RPMI7951 (cell line): ENCODE results near the gene TBC1D1. TPM values are rescaled to one million over a fixed set of nuclear protein-coding genes. Genes with fewer than 3 reads are reported as not detected.

ENCODE experiments used
- DNase-seq: peaks from one replicate; pipeline ENCODE4 v3.0.0-alpha.2; 2012; ENCODE audit warnings: low read depth
- total RNA-seq: library from RNA; depleted of rRNA; stranded (reverse); fragments of >200 nt; shearing (Covaris generic); gene quantifications from 2 replicates; pipeline ENCODE4 v1.2.3, GENCODE V29; 2014; rRNA removed

TBC1D1 gene
- total RNA-seq: 66.0 and 68.2 TPM in 2 replicates

DNA sequence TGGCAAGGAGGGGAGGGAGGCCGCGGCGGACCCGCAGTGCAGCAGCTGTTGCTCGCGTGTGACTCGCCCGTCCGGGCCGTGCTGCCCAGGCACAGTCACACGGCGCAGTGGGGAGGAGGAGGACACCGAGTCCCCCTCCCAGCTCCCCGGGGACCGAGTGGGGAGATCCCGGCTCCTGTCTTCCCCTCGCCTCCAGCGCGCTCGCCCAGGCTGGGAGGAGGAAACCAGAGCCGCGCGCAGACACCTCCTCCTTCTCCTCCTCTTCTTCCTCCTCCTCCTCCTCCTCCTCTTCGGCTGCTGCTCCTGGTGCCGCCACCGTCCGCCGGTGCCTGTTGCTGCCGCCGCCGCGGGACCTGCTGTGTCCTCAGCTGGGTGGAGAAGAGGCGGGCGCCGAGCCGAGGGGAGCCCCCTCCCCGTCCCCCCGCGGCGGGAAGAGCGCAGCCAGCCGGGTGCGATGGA lies at the start of gene TBC1D1:
TBC1D1 (plus strand) TSS at position 284 of the 459 bp plus-strand sequence. CDS start 11,012 bp downstream, outside the sequence.
- peak; percentile 8 for DNase-seq

DNA sequence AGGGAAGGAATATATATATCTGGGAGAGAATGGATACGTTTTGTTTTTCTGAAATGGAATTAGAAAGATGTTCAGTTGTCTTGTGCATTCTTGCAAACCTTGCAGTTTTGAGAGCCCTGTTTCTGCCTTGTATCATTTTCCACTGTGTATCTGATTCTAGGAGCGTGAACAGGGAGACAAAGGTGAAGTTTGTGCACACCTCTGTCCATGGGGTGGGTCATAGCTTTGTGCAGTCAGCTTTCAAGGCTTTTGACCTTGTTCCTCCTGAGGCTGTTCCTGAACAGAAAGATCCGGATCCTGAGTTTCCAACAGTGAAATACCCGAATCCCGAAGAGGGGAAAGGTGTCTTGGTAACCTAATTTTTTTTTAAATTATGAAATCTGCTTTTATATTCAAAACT lies 46.7 kb upstream of the TBC1D1 start:
- no peak for DNase-seq

- DNase-seq: no peak
Measured at GRCh38 chr4:37845201-37845600, 45.7 kb upstream of the TBC1D1 start.

DNA sequence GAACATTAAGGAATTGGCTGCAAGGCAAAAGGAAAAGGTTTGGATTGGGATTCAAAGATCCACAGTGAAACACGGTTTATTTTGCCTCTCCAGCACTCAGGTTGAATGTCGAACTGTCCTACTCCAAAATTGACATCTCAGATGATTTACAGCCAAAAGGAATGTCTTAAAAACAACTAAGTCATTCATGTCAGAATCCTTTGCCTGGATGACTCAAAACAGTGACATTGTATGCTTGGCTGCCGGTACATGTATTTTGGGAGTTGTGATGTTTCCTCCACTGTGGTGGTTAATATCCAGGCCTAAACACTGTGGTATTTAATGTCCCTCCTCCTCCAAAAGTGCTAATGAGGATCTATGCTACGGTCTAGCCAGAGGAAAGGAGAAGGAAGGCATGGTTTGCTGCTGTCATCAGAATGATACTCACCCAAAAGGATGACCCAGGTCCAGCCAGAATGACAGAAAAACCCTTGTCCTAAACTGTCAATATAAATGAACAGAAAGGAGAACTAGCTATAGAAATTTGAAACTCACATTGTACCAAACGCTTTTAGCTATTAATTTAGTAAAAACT lies 43.5 kb upstream of the TBC1D1 start:
- DNase-seq: peak; percentile 24

DNA sequence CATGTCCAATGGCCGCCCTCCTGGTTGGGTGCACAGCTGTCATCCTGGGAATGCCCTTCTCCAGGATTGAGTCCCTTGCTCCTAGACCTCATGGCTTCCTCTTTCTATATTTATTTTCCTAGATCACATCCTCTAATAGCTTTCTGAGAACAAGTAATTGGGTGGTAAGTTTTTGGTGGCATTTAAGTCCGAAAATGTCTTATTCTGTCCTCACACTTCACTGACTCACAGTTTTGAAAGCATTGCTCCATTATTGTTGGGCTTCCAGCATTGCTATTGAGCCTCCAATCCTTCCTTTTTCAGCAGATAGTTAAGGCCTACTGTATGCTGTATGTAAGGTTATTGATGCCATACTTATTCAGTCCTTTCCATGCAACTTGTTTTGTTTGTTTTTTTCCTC lies 38.5 kb upstream of the TBC1D1 start:
- DNase-seq: no peak

- no peak for DNase-seq
Measured at GRCh38 chr4:37858112-37858511, 32.8 kb upstream of the TBC1D1 start.

GRCh38 chr4:37858872-37859271 lies 32.0 kb upstream of the TBC1D1 start:
- no peak for DNase-seq

DNA sequence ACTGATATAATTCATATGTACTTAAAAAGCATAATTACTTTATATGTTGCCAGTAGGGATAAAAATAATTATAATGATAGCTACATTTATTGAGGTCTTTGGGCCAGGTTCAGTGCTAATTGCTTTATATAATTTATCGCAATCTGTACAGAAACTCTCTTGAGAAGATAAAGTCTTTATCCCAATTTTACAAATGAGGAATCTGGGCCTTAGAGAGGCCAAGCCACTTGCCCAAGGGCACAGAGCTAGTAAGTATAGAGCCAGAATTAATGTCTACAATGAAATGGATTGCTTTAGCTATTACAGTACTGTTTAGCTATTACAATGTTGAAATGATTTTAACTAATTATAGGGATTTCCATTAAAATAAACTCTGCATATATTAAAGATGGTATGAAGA lies 30.6 kb upstream of the TBC1D1 start:
- DNase-seq: no peak

DNA sequence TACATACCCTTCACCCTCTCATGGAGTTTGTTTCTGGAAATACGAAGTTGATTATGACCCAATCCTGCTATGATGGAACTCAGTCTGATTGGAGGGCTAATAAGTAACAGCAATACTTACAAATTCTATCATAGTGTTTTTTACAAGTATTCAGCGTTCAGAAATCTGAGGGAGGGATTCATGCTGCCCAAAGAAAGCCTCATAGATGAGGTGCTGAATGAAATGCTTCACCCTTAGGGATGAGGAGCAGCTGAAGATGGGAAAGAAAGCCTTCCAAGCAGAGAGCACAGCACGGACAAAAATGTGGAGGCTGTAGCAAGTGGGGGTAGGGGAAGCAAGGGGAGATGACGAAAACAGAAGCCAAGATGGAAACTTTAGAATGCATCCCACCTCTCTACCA lies 27.9 kb upstream of the TBC1D1 start:
- DNase-seq: no peak

- DNase-seq: no peak
Measured at GRCh38 chr4:37864786-37865185, 26.1 kb upstream of the TBC1D1 start.

- peak; percentile 11 for DNase-seq
Measured at GRCh38 chr4:37865450-37865849, 25.4 kb upstream of the TBC1D1 start.

GRCh38 chr4:37867102-37867501 lies 23.8 kb upstream of the TBC1D1 start:
- DNase-seq: no peak

DNA sequence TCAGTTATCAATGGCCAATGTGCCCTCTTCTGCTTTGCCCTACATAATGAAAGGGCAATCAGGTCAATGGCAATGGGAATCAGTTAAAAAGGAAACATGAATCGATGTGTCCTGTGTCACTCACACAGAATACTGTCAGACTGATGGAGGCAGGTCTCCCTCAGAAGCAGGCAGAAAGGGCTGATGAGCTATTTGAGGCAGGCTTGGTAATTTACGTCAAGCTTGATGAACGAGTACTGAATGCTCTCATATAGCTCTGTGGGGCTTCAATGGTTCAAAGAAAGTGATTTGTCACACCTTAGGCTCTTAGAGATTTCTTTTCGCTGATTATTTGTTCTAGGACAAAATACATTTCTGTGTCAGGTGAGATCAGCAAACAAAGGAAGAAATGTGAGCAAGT lies 22.6 kb upstream of the TBC1D1 start:
- DNase-seq: no peak

GRCh38 chr4:37872310-37872988 lies 18.4 kb upstream of the TBC1D1 start:
- DNase-seq: no peak

GRCh38 chr4:37873386-37873785 lies 17.5 kb upstream of the TBC1D1 start:
- DNase-seq: peak; percentile 21

DNA sequence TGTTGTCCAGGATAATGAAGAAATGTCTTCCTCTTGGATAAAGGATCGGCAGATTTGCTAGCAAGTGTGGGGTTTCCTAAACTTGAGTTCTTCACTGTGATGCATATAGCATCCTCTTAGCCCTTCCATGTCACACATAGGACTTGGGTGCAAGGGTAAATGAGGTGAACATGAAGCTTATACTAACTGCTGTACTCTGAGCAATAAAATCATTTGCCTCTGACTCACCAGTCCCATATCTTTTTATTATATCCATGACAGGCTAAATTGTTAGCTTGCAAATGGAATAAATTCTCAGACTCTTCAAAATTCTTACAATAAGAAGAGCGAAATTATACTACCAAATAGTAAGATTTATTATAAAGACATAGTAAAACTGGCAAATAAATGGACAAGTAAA lies 14.7 kb upstream of the TBC1D1 start:
- no peak for DNase-seq

GRCh38 chr4:37879365-37879764 lies 11.5 kb upstream of the TBC1D1 start:
- DNase-seq: no peak

- no peak for DNase-seq
Measured at GRCh38 chr4:37881811-37882210, 9.1 kb upstream of the TBC1D1 start.

GRCh38 chr4:37882665-37883296 lies 8.1 kb upstream of the TBC1D1 start:
- DNase-seq: peak; percentile 35

DNA sequence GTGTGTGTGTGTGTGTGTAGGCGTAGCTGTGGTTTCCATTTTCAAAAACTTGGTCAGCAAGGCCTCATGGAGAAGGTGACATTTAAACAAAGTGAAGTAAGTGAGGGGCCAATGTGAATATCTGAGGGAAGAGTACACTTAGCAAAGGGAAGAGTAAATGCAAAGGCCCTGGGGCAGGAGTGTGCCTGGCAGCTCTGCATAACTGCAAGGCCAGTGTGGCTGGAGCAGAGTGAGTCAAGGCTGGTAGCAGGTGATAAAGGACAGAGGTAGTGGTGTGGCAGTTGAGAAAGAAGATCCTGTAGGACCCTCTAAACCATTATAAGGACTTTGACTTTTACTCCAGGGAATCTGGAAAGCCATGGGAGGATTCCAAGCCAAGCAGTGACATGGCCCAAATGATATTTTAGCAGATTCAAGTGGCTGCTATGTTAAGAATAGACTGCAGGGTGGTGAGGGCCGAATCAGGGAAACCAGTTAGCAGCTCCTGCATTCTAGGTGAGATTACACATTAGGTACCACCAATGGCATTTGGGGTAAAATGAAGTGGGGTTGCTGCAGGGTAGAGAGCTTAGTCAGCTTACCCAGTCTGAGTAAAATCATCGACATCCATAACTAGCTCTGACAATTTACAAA lies 5.9 kb upstream of the TBC1D1 start:
- no peak for DNase-seq

- DNase-seq: peak; percentile 20
Measured at GRCh38 chr4:37885496-37885895, 5.4 kb upstream of the TBC1D1 start.
